HK-2 (cell line): ENCODE data around the gene TMEM175.

ENCODE experiments used
- DNase-seq: peaks from one replicate; pipeline ENCODE4 v3.0.0-alpha.2; 2018; ENCODE audit not compliant: unreplicated experiment

The TMEM175 gene

GRCh38 chr4:958696-959337 lies 26.6 kb downstream of the TMEM175 start:
- no peak for DNase-seq

GRCh38 chr4:959338-960139 lies 27.3 kb downstream of the TMEM175 start:
- no peak for DNase-seq

- no peak for DNase-seq
Observed at GRCh38 chr4:960140-960635, 27.9 kb downstream of the TMEM175 start.

- no peak for DNase-seq
Observed at GRCh38 chr4:960636-961350, 28.5 kb downstream of the TMEM175 start.

DNA sequence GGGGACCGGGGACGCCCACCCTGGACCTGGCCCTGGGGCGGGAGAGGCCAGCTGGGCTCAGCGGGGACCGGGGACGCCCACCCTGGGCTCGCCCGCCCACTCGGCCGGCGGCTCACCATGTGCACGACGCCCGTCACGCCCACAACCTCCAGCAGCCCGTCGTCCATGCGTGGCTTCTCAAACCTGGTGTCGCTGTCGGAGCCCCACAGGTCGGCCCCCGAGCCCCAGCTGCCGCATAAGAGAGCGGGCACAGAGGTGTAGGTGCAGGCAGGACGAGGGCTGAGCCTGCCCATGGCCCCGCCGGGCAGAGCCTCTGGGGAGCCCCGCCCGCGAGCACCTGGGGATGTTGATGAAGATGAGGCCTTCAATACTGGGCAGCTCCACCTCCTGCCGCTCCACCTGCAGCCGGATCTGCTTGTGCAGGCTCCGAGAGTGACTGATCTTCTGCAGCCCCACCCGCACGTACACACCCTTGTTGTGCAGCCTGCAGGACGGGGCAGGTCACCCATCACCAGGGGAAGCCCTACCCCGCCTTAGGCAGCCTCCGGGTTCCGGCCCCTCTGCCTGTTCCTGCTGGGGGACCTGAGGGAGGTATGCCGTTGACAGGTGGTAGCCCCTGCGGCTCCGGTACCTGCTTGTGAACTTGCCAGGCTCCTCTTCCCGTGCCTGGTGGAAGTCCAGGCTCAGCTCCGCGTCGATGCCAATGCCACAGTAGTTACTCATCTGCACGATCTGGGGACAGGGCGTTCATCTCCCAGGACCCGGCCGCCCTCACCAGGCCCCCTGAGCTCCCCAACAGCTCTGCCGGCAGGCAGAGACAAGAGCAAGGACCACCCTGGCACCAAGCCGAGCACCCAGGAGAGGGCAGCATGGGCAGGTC lies 29.3 kb downstream of the TMEM175 start:
- no peak for DNase-seq

DNA sequence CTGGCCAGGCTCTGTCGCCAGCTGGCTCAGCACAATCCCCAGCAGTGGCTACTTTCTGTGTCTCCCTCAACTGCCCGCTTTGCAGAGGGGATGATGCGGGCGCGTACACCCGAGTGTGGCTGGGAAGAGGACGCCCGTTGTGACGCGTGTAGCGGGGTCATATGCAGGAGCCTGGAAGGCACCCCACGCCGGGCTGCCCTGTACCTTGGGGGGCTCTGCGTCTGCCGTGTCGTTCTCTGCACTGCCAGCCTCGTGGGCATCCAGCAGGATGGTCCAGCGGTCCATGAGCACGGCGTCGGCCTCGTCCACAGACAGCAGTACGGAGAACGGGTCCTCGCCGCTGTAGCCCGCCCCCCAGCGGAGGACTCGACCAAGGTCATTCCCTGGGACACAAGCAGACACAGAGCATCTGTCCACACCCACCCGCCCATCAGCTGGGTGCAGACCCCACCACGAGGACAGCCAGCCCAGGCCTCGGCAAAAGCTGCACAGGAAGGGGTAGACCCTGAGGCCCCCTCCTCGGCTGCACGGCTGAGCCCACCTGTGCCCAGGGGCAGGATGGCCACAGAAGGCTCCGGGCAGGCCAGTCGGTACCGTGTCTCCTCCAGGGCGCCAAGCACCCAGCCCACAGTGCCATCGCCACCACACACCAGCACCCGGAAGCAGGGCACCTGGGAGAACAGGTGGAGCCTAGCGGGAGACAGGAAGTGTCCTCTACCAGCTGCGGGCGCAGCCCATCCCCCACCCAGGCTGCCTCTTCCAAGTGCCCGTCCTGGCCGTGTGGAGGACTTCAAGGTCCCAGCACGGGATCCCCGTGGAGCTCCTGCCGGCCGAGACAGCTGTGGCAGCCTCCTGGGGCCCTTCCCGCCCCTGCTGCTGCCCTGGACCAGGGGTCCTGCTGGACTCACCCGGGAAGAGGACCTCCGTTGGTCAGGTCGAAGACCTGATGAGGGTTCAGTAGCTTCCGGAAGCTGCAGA lies 30.3 kb downstream of the TMEM175 start:
- DNase-seq: no peak

DNA sequence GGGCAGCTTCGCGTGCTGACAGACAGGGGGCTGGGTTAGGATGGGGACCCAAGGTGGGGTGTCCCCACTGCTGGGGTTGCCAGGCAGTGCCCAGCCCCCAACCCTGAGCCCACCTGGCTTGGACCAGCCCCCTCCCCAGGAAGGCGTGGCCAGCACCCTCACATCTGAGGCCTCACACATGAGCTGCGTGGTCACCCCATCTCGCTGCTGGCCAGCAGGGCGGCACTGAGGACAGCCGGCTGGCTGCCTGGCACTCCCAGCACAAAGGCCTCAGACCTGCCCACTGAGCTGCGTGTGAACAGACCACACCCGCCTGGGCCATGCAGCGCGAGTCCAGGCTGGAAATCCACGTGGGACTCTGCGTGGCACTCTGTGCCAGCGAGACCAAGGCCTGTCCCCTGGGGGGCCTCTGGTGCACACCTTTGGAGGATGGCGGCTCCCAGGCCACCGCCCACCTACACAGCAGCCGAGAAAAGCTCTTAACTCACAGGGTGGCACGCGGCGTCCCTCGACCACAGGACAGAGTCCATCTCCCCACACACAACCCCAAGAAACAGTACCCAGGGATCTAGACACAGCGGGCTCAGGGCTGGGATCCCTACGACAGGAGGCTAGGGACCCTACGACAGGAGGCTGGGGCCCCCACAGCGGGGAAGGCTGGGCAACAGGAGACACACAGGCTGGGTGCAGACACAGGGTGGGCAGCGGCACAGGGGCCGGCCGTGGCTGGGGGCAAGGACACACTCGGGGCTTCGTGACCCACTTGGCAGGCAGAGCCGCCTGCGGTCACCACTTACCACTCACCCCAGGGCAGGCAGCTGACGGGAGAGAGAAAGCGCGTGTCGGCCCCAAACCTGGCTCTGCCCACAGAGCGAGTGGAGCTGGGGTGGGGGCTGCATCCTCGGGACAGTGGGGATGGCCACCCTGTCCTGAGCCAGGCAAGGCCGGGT lies 31.3 kb downstream of the TMEM175 start:
- DNase-seq: no peak

DNA sequence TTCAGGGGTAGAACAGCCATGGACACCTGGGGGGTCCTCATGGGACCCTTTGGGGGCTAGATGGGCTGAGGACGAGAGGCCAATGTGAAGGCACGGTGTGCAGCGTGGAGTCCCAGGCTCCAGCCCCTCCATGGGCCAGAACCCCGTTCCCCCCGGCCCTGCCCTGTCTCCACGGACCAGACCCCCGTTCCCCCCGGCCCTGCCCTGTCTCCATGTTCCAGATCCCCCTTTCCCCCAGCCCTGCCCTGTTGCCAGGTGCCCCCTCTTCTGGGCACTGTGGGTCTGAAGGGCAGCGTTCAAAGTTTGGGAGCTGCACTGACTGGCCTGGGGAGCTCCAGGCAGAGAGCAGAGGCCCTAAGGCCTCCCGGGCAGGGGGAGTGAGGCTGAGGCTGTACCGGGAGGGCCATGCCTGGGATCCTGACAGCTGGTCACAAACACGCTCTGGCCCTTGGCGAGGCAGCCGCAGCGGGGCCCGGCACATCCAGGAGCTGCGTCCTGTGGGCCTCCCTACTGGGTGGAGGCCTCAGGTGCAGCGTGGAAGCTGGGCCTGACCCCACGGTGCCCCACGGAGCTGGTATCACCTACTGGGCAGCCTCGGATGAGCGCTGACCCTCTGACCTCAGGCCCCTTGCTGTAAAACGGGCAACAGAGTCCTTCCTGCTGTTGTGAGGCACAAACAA lies 32.2 kb downstream of the TMEM175 start:
- DNase-seq: no peak

GRCh38 chr4:965048-965765 lies 32.9 kb downstream of the TMEM175 start:
- DNase-seq: no peak

DNA sequence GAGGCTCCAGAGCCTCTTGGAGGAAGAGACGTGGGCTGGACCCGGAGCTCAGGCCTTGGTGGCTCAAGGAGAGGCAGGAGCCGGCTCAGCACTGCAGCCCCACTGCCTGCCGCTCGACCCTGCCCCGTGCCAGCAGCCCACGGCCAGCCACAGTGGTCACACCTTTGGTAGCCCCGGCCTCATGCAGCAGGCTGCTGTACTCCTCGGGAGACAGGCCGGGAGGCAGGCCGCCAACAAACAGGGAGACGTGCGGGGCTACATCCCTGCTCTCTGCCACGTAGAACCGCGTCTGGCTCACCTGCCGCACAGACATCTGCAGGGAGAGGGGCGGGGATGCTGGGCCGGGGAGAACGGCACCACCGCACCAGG lies 33.5 kb downstream of the TMEM175 start:
- DNase-seq: no peak

- no peak for DNase-seq
Observed at GRCh38 chr4:966266-967112, 34.2 kb downstream of the TMEM175 start.

- no peak for DNase-seq
Observed at GRCh38 chr4:967113-968104, 35.1 kb downstream of the TMEM175 start.

- DNase-seq: no peak
Observed at GRCh38 chr4:968221-968620, 36.0 kb downstream of the TMEM175 start.

DNA sequence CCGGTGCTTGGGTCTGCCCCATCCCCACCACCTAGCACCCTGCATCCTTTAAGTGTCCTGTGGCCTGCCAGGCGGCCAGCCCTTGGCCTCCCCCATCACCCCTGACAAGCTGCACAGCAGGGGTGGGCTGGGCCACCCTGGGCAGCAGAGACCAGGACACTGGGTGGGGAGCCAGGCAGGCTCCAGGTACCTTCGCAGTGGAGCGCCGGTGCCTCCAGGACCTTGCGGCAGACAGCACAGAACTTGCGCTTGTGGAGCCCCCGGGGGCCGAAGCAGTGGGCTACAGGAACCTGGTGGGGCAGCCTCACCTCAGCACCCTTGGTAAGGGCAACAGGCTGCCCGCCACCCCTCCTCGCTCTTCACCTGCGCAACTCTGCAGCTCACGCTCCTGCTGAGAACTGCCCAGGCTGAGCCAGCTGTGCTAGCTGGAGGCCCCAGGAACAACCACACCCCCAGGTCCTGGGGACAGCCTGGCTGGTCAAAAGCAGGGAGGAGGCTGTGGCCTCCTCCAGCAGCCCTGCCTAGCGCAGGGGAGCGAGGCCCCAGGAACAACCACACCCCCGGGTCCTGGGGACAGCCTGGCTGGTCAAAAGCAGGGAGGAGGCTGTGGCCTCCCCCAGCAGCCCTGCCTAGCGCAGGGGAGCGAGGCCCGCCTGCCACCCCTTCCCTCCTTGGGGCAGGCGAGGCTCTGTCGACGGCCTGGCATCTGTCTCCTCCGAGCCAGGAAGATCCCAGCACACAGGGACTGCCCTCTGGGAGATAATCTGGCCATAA lies 36.5 kb downstream of the TMEM175 start:
- DNase-seq: no peak
